HCT116 (cell line): ENCODE data around the gene SLC25A29.

Experiments used
- CEBPB ChIP-seq: IDR thresholded peaks from 2 replicates; pipeline ENCODE4 v1.6.1; 2012; ENCODE audit warnings: low read depth
- CTCF ChIP-seq, 3 experiments: fragments of 200-600 bp in 1 of 3; sonication (generic) in 1 of 3; IDR thresholded peaks in 2 of 3; conservative IDR thresholded peaks in 1 of 3; 2 replicates each; pipeline ENCODE4 v1.5.1; 2012 to 2017; ENCODE audit warnings: low read depth in 2 of 3, low read length in 2 of 3, antibody characterized with exemption in 1 of 3, borderline replicate concordance in 1 of 3, control low read depth in 1 of 3, mild to moderate bottlenecking in 1 of 3, mixed read lengths in 1 of 3, mixed run types in 1 of 3, moderate library complexity in 1 of 3; ENCODE audit not compliant: insufficient read depth in 1 of 3
- FOSL1 ChIP-seq: IDR thresholded peaks from 2 replicates; pipeline ENCODE4 v1.6.1; 2012; ENCODE audit warnings: low read depth
- POLR2A ChIP-seq: IDR thresholded peaks from 2 replicates; pipeline ENCODE4 v1.7.0; 2011; ENCODE audit warnings: borderline replicate concordance; ENCODE audit not compliant: insufficient read depth, insufficient read length; ENCODE audit errors: extremely low read depth
- POLR2AphosphoS5 ChIP-seq: IDR thresholded peaks from 2 replicates; pipeline ENCODE4 v1.6.1; 2011; ENCODE audit warnings: mild to moderate bottlenecking, low read depth, low read length, moderate library complexity
- SIN3A ChIP-seq: IDR thresholded peaks from 2 replicates; pipeline ENCODE4 v1.6.1; 2012; ENCODE audit warnings: low read depth
- YY1 ChIP-seq: IDR thresholded peaks from 2 replicates; pipeline ENCODE4 v1.6.1; 2011; ENCODE audit warnings: low read length, low read depth, moderate library complexity, mild to moderate bottlenecking; ENCODE audit not compliant: insufficient replicate concordance; ENCODE audit errors: extremely low read depth

- no peak for TF ChIP-seq CTCF (IDR thresholded peaks at IDR 0.05 in 2 of 3, conservative IDR thresholded peaks at IDR 0.05 in 1 of 3; ENCODE audit: borderline replicate concordance in 1 of 3, insufficient read depth in 1 of 3, low read depth in 2 of 3, low read length in 2 of 3)
- TF ChIP-seq POLR2A, result no peak
- TF ChIP-seq POLR2AphosphoS5, result no peak
- no peak for TF ChIP-seq YY1
- no peak for TF ChIP-seq SIN3A
- no peak for TF ChIP-seq FOSL1
- TF ChIP-seq CEBPB, result no peak
Observed at GRCh38 chr14:100267990-100268389, 38.3 kb downstream of the SLC25A29 start.
